ENCODE measurements around the gene DENND10. TPM values are rescaled to one million over a fixed set of nuclear protein-coding genes. Genes with fewer than 3 reads are reported as not detected.

DENND10 gene
- total RNA-seq, 1 donor from 2014 or later, result 42.2 TPM

- peak in 1 of 2 donors; percentile 79 for TF ChIP-seq POLR2AphosphoS5 (IDR thresholded peaks at IDR 0.05; ENCODE audit: insufficient read depth in 1 of 2, low read depth in 1 of 2)
- TF ChIP-seq CTCF (IDR thresholded peaks at IDR 0.05), result no peak
- TF ChIP-seq POLR2A (IDR thresholded peaks at IDR 0.05), result no peak
- intact Hi-C loops (cut with DNase I), result no loop called here
- H3K4me1 ChIP-seq, result peaks cover 22% of the 10 kb centered on the region
- DNase-seq (ENCODE audit: extremely low spot score in 2 of 2), result no peak
- H3K27me3 ChIP-seq, result no peaks in the 10 kb centered on the region
- no peaks in the 10 kb centered on the region for H3K36me3 ChIP-seq
- no peaks in the 10 kb centered on the region for H3K9me3 ChIP-seq
- no peak overlapping the region for H3K4me3 ChIP-seq
- H3K27ac ChIP-seq, result peak overlapping the region; percentile 75
Measured at GRCh38 chr10:119100434-119101238, 3.3 kb upstream of the DENND10 start.

DNA sequence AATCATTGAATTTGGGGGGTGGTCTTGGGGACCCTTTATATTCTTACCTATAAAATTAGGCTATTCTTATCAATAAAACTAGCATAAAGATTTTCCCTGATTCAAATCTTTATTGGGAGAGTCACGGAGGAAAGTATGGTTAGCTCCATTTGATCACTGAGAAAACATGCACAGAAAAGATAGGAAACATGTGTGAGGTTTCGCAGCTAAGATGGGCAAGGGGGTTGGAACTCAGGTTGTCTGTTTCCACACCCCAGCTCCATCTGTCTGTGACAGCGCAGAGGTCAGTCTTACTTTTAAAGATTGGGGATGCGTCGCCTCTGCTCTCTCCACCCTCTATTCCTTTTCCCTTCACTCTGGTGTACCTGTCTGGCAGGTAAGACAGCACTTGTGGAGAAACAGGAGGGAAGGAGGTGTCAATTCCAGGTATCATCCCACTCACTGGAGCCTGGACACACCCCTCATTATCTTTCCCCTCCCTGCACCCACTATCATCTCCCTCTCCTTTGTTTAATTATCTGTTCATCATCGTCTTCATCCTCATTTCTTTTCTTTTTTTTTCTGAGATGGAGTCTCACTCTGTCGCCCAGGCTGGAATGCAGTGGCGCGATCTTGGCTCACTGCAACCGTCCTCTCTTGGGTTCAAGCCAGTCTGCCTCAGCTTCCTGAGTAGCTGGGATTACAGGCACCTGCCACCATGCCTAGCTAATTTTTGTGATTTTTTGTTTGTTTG is 2.4 kb upstream of the DENND10 start:
- Histone ChIP-seq H3K36me3 (no peaks in the 10 kb centered on the region), H3K4me3 (no peak overlapping the region), H3K4me1 (peaks cover 25% of the 10 kb centered on the region), H3K9me3 (no peaks in the 10 kb centered on the region), H3K27ac (peak overlapping the region; percentile 75), H3K27me3 (no peaks in the 10 kb centered on the region)
- TF ChIP-seq CTCF (IDR thresholded peaks at IDR 0.05) (no peak), POLR2A (IDR thresholded peaks at IDR 0.05) (no peak), POLR2AphosphoS5 (IDR thresholded peaks at IDR 0.05; ENCODE audit: insufficient read depth in 1 of 2, low read depth in 1 of 2) (no peak)
- no peak for DNase-seq (ENCODE audit: extremely low spot score in 2 of 2)
- intact Hi-C loops (cut with DNase I), result no loop called here

DNA sequence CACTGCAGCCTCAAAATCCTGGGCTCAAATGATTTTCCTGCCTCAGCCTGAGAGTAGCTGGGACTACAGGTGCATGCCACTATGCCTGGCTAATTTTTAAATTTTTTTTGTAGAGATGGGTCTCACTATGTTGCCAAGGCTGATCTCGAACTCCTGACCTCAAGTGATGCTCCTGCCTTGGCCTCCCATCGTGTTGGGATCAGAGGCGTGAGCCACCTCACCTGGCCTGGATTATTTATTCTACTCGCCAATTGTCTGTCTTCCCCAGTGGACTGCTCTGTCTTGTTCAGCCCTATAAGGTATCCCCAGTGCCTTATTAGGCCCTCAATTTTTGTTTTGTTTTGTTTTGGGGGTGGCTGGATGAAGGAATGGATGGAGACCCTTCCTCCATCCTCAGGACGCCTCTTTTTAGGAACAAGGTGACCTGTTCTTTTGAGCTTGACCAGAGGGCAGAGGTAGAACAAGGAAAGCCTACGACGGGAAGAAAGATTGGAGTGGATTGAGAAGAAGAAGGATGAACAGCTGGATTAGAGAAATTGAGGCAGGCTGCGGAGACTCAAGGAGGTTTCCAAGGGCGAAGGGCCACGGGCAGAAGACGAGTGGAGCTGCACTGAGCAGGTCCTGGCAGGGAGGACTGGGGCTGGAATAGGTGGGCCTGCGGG is 541 bp upstream of the DENND10 start:
- peaks cover 25% of the 10 kb centered on the region for H3K4me1 ChIP-seq
- peak in 1 of 2 donors; percentile 90 for DNase-seq (ENCODE audit: extremely low spot score in 2 of 2)
- H3K9me3 ChIP-seq, result no peaks in the 10 kb centered on the region
- H3K27ac ChIP-seq, result peak overlapping the region; percentile 85
- intact Hi-C loops (cut with DNase I), result no loop called here
- H3K27me3 ChIP-seq, result no peaks in the 10 kb centered on the region
- no peak overlapping the region for H3K4me3 ChIP-seq
- no peak for TF ChIP-seq POLR2AphosphoS5 (IDR thresholded peaks at IDR 0.05; ENCODE audit: insufficient read depth in 1 of 2, low read depth in 1 of 2)
- no peak for TF ChIP-seq POLR2A (IDR thresholded peaks at IDR 0.05)
- TF ChIP-seq CTCF (IDR thresholded peaks at IDR 0.05), result no peak
- no peaks in the 10 kb centered on the region for H3K36me3 ChIP-seq

GRCh38 chr10:119104654-119105015 is 722 bp downstream of the DENND10 start:
- H3K27ac ChIP-seq, result peak overlapping the region; percentile 87
- H3K4me1 ChIP-seq, result peaks cover 25% of the 10 kb centered on the region
- no peak for TF ChIP-seq CTCF (IDR thresholded peaks at IDR 0.05)
- TF ChIP-seq POLR2AphosphoS5 (IDR thresholded peaks at IDR 0.05; ENCODE audit: insufficient read depth in 1 of 2, low read depth in 1 of 2), result no peak
- TF ChIP-seq POLR2A (IDR thresholded peaks at IDR 0.05), result no peak
- peak overlapping the region; percentile 81 to 87 for H3K4me3 ChIP-seq
- H3K9me3 ChIP-seq, result no peaks in the 10 kb centered on the region
- intact Hi-C loops (cut with DNase I), result no loop called here
- no peak for DNase-seq (ENCODE audit: extremely low spot score in 2 of 2)
- H3K36me3 ChIP-seq, result peaks cover 0 to 7% of the 10 kb centered on the region in 2 donors
- H3K27me3 ChIP-seq, result no peaks in the 10 kb centered on the region
